Measurements from ENCODE around the gene MDK.

- TF ChIP-seq RFX5 (IDR thresholded peaks at IDR 0.05) (no peak), CTCF (IDR thresholded peaks at IDR 0.05) (no peak), HOXA7 (CRISPR knock-in tag; IDR thresholded peaks at IDR 0.05) (no peak), RAD21 (conservative IDR thresholded peaks at IDR 0.05 in 1 of 2, IDR thresholded peaks at IDR 0.05 in 1 of 2) (no peak)
These were observed 15.2 kb upstream of the MDK start for GRCh38 chr11:46366260-46366659.

Data from A549 (cell line).